Fibroblast of the conjunctiva (primary cell): ENCODE measurements around the gene CLDN5.
"Not testable (repeated sequence)": the region's sequence is repeated elsewhere in the genome, so short reads cannot be mapped to it uniquely, and the experiment has no call there.

Experiments used
- DNase-seq: peaks from one replicate; pipeline ENCODE4 v3.0.0-alpha.2; 2010; ENCODE audit warnings: low read depth

The CLDN5 gene

GRCh38 chr22:19547620-19548019 lies 23.4 kb upstream of the CLDN5 start:
- no peak for DNase-seq

GRCh38 chr22:19546680-19547079 lies 22.5 kb upstream of the CLDN5 start:
- DNase-seq: no peak

- no peak for DNase-seq
Observed at GRCh38 chr22:19545935-19546207, 21.7 kb upstream of the CLDN5 start.

GRCh38 chr22:19543970-19544708 lies 19.9 kb upstream of the CLDN5 start:
- no peak for DNase-seq

- no peak for DNase-seq
Observed at GRCh38 chr22:19540394-19540793, 16.2 kb upstream of the CLDN5 start.

- no peak for DNase-seq
Observed at GRCh38 chr22:19537941-19538488, 13.8 kb upstream of the CLDN5 start.

- DNase-seq: no peak
Observed at GRCh38 chr22:19536564-19536963, 12.4 kb upstream of the CLDN5 start.

- no peak for DNase-seq
Observed at GRCh38 chr22:19535001-19535400, 10.8 kb upstream of the CLDN5 start.

- DNase-seq: no peak
Observed at GRCh38 chr22:19533857-19534256, 9.6 kb upstream of the CLDN5 start.

- no peak for DNase-seq
Observed at GRCh38 chr22:19533049-19533626, 8.9 kb upstream of the CLDN5 start.

- DNase-seq: not testable (repeated sequence)
Observed at GRCh38 chr22:19531327-19531726, 7.1 kb upstream of the CLDN5 start.

GRCh38 chr22:19530751-19531150 lies 6.5 kb upstream of the CLDN5 start:
- DNase-seq: no peak

- no peak for DNase-seq
Observed at GRCh38 chr22:19529811-19530210, 5.6 kb upstream of the CLDN5 start.

- no peak for DNase-seq
Observed at GRCh38 chr22:19527861-19528417, 3.7 kb upstream of the CLDN5 start.

- no peak for DNase-seq
Observed at GRCh38 chr22:19527321-19527721, 3.1 kb upstream of the CLDN5 start.

- DNase-seq: no peak
Observed at GRCh38 chr22:19526702-19527111, 2.5 kb upstream of the CLDN5 start.

GRCh38 chr22:19526076-19526701 lies 2.0 kb upstream of the CLDN5 start:
- no peak for DNase-seq

GRCh38 chr22:19525666-19526065 lies 1.5 kb upstream of the CLDN5 start:
- no peak for DNase-seq

GRCh38 chr22:19525116-19525660 lies 978 bp upstream of the CLDN5 start:
- DNase-seq: no peak

GRCh38 chr22:19523240-19524169 lies 705 bp downstream of the CLDN5 start:
- no peak for DNase-seq

- DNase-seq: no peak
Observed at GRCh38 chr22:19522881-19523239, 1.4 kb downstream of the CLDN5 start.
